Measurements from ENCODE around the gene SLC6A2. TPM values are rescaled to one million over a fixed set of nuclear protein-coding genes. Genes with fewer than 3 reads are reported as not detected.

Gene SLC6A2
- total RNA-seq, 4 donors from 2014 or later: 0.51 to 2.1 (median 1.0) TPM; not detected in 1

- Histone ChIP-seq H3K4me1 (no peaks in the 10 kb centered on the region), H3K9me3 (no peaks in the 10 kb centered on the region), H3K27me3 (peaks cover 0 to 3% of the 10 kb centered on the region in 2 donors), H3K36me3 (no peaks in the 10 kb centered on the region), H3K27ac (no peak overlapping the region), H3K4me3 (no peak overlapping the region)
- intact Hi-C loops (cut with DNase I; ENCODE audit: low total_unique reads): no loop called here
- no peak for DNase-seq
- no peak for TF ChIP-seq POLR2A (IDR thresholded peaks at IDR 0.05)
- TF ChIP-seq CTCF (IDR thresholded peaks at IDR 0.05): no peak
Observed at GRCh38 chr16:55661941-55662643, 6.3 kb downstream of the SLC6A2 start.

- DNase-seq: no peak
- Histone ChIP-seq H3K9me3 (no peaks in the 10 kb centered on the region), H3K36me3 (no peaks in the 10 kb centered on the region), H3K4me1 (no peaks in the 10 kb centered on the region), H3K4me3 (no peak overlapping the region), H3K27ac (no peak overlapping the region), H3K27me3 (no peaks in the 10 kb centered on the region)
- intact Hi-C loops (cut with DNase I; ENCODE audit: low total_unique reads): no loop called here
- TF ChIP-seq CTCF (IDR thresholded peaks at IDR 0.05): no peak
- no peak for TF ChIP-seq POLR2A (IDR thresholded peaks at IDR 0.05)
Observed at GRCh38 chr16:55662644-55663031, 6.8 kb downstream of the SLC6A2 start.

GRCh38 chr16:55663225-55663624 lies 7.4 kb downstream of the SLC6A2 start:
- no peaks in the 10 kb centered on the region for H3K36me3 ChIP-seq
- H3K27me3 ChIP-seq: no peaks in the 10 kb centered on the region
- no peak for TF ChIP-seq POLR2A (IDR thresholded peaks at IDR 0.05)
- no peak for TF ChIP-seq CTCF (IDR thresholded peaks at IDR 0.05)
- DNase-seq: no peak
- no peaks in the 10 kb centered on the region for H3K9me3 ChIP-seq
- H3K27ac ChIP-seq: no peak overlapping the region
- intact Hi-C loops (cut with DNase I; ENCODE audit: low total_unique reads): no loop called here
- H3K4me3 ChIP-seq: no peak overlapping the region
- no peaks in the 10 kb centered on the region for H3K4me1 ChIP-seq

GRCh38 chr16:55663765-55664677 lies 8.2 kb downstream of the SLC6A2 start:
- TF ChIP-seq CTCF (IDR thresholded peaks at IDR 0.05): no peak
- no peak for TF ChIP-seq POLR2A (IDR thresholded peaks at IDR 0.05)
- no peak overlapping the region for H3K4me3 ChIP-seq
- no peaks in the 10 kb centered on the region for H3K4me1 ChIP-seq
- H3K9me3 ChIP-seq: no peaks in the 10 kb centered on the region
- intact Hi-C loops (cut with DNase I; ENCODE audit: low total_unique reads): no loop called here
- H3K27ac ChIP-seq: no peak overlapping the region
- DNase-seq: no peak
- H3K27me3 ChIP-seq: no peaks in the 10 kb centered on the region
- no peaks in the 10 kb centered on the region for H3K36me3 ChIP-seq

All from uterus (tissue), 4 donors.